ENCODE measurements around the gene NOS1AP.

The NOS1AP gene

GRCh38 chr1:162384116-162384515 is 314.6 kb downstream of the NOS1AP start:
- no peak overlapping the region for H3K9ac ChIP-seq (ENCODE audit: insufficient read length, low read depth)
- H3K4me3 ChIP-seq (ENCODE audit: insufficient read length, low read depth): no peak overlapping the region
- peaks cover 16% of the 10 kb centered on the region for H3K4me1 ChIP-seq (ENCODE audit: insufficient read depth, insufficient read length)
- TF ChIP-seq SUZ12 (IDR thresholded peaks at IDR 0.05; ENCODE audit: extremely low read depth, insufficient read depth, insufficient read length): no peak
- no peak for TF ChIP-seq ZNF274 (IDR thresholded peaks at IDR 0.05; ENCODE audit: low read depth, low read length)
- TF ChIP-seq YY1 (IDR thresholded peaks at IDR 0.05; ENCODE audit: insufficient read depth, insufficient read length): no peak
- H3K9me3 ChIP-seq (ENCODE audit: insufficient read depth, low read length): no peaks in the 10 kb centered on the region
- H3K36me3 ChIP-seq (ENCODE audit: insufficient read depth, insufficient read length, low read length): peaks cover 16% of the 10 kb centered on the region
- DNase-seq (ENCODE audit: low read depth, low spot score): no peak
- no peaks in the 10 kb centered on the region for H3K27me3 ChIP-seq (ENCODE audit: insufficient read depth, insufficient read length)

- no peak overlapping the region for H3K9ac ChIP-seq (ENCODE audit: insufficient read length, low read depth)
- peak; percentile 32 for DNase-seq (ENCODE audit: low read depth, low spot score)
- peaks cover 17% of the 10 kb centered on the region for H3K4me1 ChIP-seq (ENCODE audit: insufficient read depth, insufficient read length)
- TF ChIP-seq SUZ12 (IDR thresholded peaks at IDR 0.05; ENCODE audit: extremely low read depth, insufficient read depth, insufficient read length): no peak
- TF ChIP-seq YY1 (IDR thresholded peaks at IDR 0.05; ENCODE audit: insufficient read depth, insufficient read length): no peak
- TF ChIP-seq ZNF274 (IDR thresholded peaks at IDR 0.05; ENCODE audit: low read depth, low read length): no peak
- H3K36me3 ChIP-seq (ENCODE audit: insufficient read depth, insufficient read length, low read length): peaks cover 16% of the 10 kb centered on the region
- H3K4me3 ChIP-seq (ENCODE audit: insufficient read length, low read depth): no peak overlapping the region
- H3K27me3 ChIP-seq (ENCODE audit: insufficient read depth, insufficient read length): no peaks in the 10 kb centered on the region
- no peaks in the 10 kb centered on the region for H3K9me3 ChIP-seq (ENCODE audit: insufficient read depth, low read length)
Observed at GRCh38 chr1:162384601-162385279, 315.2 kb downstream of the NOS1AP start.

GRCh38 chr1:162385280-162385623 is 315.8 kb downstream of the NOS1AP start:
- Histone ChIP-seq H3K9me3 (ENCODE audit: insufficient read depth, low read length) (no peaks in the 10 kb centered on the region), H3K27me3 (ENCODE audit: insufficient read depth, insufficient read length) (no peaks in the 10 kb centered on the region), H3K9ac (ENCODE audit: insufficient read length, low read depth) (no peak overlapping the region), H3K4me1 (ENCODE audit: insufficient read depth, insufficient read length) (peaks cover 21% of the 10 kb centered on the region), H3K36me3 (ENCODE audit: insufficient read depth, insufficient read length, low read length) (peaks cover 16% of the 10 kb centered on the region), H3K4me3 (ENCODE audit: insufficient read length, low read depth) (no peak overlapping the region)
- DNase-seq (ENCODE audit: low read depth, low spot score): no peak
- no peak for TF ChIP-seq YY1 (IDR thresholded peaks at IDR 0.05; ENCODE audit: insufficient read depth, insufficient read length)
- no peak for TF ChIP-seq SUZ12 (IDR thresholded peaks at IDR 0.05; ENCODE audit: extremely low read depth, insufficient read depth, insufficient read length)
- no peak for TF ChIP-seq ZNF274 (IDR thresholded peaks at IDR 0.05; ENCODE audit: low read depth, low read length)

- Histone ChIP-seq H3K4me3 (ENCODE audit: insufficient read length, low read depth) (no peak overlapping the region), H3K4me1 (ENCODE audit: insufficient read depth, insufficient read length) (peaks cover 21% of the 10 kb centered on the region), H3K9ac (ENCODE audit: insufficient read length, low read depth) (no peak overlapping the region), H3K36me3 (ENCODE audit: insufficient read depth, insufficient read length, low read length) (peaks cover 16% of the 10 kb centered on the region), H3K27me3 (ENCODE audit: insufficient read depth, insufficient read length) (no peaks in the 10 kb centered on the region), H3K9me3 (ENCODE audit: insufficient read depth, low read length) (no peaks in the 10 kb centered on the region)
- no peak for TF ChIP-seq YY1 (IDR thresholded peaks at IDR 0.05; ENCODE audit: insufficient read depth, insufficient read length)
- TF ChIP-seq SUZ12 (IDR thresholded peaks at IDR 0.05; ENCODE audit: extremely low read depth, insufficient read depth, insufficient read length): no peak
- no peak for TF ChIP-seq ZNF274 (IDR thresholded peaks at IDR 0.05; ENCODE audit: low read depth, low read length)
- no peak for DNase-seq (ENCODE audit: low read depth, low spot score)
Observed at GRCh38 chr1:162385702-162386101, 316.2 kb downstream of the NOS1AP start.

- Histone ChIP-seq H3K4me3 (ENCODE audit: insufficient read length, low read depth) (no peak overlapping the region), H3K9ac (ENCODE audit: insufficient read length, low read depth) (no peak overlapping the region), H3K36me3 (ENCODE audit: insufficient read depth, insufficient read length, low read length) (peaks cover 16% of the 10 kb centered on the region), H3K27me3 (ENCODE audit: insufficient read depth, insufficient read length) (no peaks in the 10 kb centered on the region), H3K4me1 (ENCODE audit: insufficient read depth, insufficient read length) (peaks cover 21% of the 10 kb centered on the region), H3K9me3 (ENCODE audit: insufficient read depth, low read length) (no peaks in the 10 kb centered on the region)
- DNase-seq (ENCODE audit: low read depth, low spot score): no peak
- TF ChIP-seq ZNF274 (IDR thresholded peaks at IDR 0.05; ENCODE audit: low read depth, low read length): no peak
- no peak for TF ChIP-seq YY1 (IDR thresholded peaks at IDR 0.05; ENCODE audit: insufficient read depth, insufficient read length)
- TF ChIP-seq SUZ12 (IDR thresholded peaks at IDR 0.05; ENCODE audit: extremely low read depth, insufficient read depth, insufficient read length): no peak
Observed at GRCh38 chr1:162386292-162387225, 317.1 kb downstream of the NOS1AP start.

GRCh38 chr1:162387226-162388082 is 318.0 kb downstream of the NOS1AP start:
- Histone ChIP-seq H3K36me3 (ENCODE audit: insufficient read depth, insufficient read length, low read length) (peaks cover 13% of the 10 kb centered on the region), H3K9me3 (ENCODE audit: insufficient read depth, low read length) (no peaks in the 10 kb centered on the region), H3K27me3 (ENCODE audit: insufficient read depth, insufficient read length) (no peaks in the 10 kb centered on the region), H3K9ac (ENCODE audit: insufficient read length, low read depth) (no peak overlapping the region), H3K4me1 (ENCODE audit: insufficient read depth, insufficient read length) (peaks cover 21% of the 10 kb centered on the region), H3K4me3 (ENCODE audit: insufficient read length, low read depth) (no peak overlapping the region)
- TF ChIP-seq YY1 (IDR thresholded peaks at IDR 0.05; ENCODE audit: insufficient read depth, insufficient read length): no peak
- TF ChIP-seq SUZ12 (IDR thresholded peaks at IDR 0.05; ENCODE audit: extremely low read depth, insufficient read depth, insufficient read length): no peak
- no peak for TF ChIP-seq ZNF274 (IDR thresholded peaks at IDR 0.05; ENCODE audit: low read depth, low read length)
- no peak for DNase-seq (ENCODE audit: low read depth, low spot score)
